ENCODE data around the gene NAA35.
"Not testable (repeated sequence)": the region's sequence is repeated elsewhere in the genome, so short reads cannot be mapped to it uniquely, and the experiment has no call there.

Gene NAA35

GRCh38 chr9:86022687-86023266, 81.8 kb downstream of the NAA35 start:
- no peak for DNase-seq (ENCODE audit: low read depth in 2 of 2, low spot score in 1 of 2)

GRCh38 chr9:86027767-86028166, 86.8 kb downstream of the NAA35 start:
- DNase-seq (ENCODE audit: low read depth in 2 of 2, low spot score in 1 of 2): no peak

- DNase-seq (ENCODE audit: low read depth in 2 of 2, low spot score in 1 of 2): no peak
These were observed 94.2 kb downstream of the NAA35 start for GRCh38 chr9:86034863-86035734.

- no peak for DNase-seq (ENCODE audit: low read depth in 2 of 2, low spot score in 1 of 2)
These were observed 95.0 kb downstream of the NAA35 start for GRCh38 chr9:86035827-86036440.

DNA sequence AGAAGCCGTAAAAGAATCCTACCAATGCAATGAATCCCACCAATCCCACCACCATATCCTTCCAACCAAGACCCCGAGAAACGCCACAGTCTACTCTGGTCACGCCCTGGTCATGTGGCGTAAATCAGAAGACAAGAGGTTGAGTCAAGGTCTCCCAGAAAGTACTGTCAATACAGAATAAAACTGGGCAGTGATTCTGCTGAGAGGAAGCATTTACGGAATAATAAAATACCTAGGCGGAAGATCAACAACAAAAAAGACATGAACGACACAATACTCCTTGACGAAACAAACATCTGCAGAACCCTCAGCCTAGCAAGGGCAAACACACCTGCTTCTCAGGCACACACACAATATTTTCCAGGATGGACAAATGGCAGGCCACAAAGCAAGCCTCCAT, 95.6 kb downstream of the NAA35 start:
- no peak for DNase-seq (ENCODE audit: low read depth in 2 of 2, low spot score in 1 of 2)

DNA sequence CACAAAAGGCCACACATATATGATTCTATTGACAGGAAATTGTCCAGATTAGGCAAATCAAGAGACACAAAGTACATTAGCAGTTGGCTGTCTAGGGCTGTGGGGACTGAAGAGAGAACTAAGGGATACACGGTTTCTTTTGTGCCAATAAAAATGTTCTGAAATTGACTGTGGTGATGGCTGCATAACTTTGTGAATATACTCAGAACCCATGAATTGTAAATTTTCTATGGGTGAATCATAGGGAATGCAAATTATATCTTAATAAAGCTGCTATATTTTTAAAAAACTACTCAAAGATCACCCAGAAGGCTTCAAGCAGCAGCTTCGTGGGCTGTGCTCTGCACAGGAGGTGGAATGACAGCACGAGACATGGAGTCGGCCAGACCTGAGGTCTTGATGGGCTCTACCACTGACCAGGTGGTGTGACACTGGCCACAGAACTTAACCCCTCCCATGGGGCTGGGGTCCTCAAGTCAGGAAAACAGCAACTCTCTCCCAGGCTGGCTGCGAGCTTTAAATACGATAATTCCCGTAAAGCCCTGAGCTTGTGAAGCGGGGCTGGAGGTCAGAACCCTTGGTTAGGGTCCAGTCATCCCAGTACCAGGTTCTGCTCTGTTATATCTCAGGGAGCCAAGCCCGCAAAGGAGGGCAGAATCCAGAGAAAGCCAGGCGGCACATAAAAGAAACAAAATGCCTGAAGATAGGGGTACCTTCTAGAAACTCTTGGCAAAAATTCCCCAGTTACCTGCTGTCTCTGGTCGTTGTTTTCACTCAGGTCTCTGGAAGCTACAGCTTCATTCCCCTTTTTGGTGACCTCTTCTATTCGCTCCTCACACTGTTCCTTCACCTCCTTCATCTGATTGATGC, 99.3 kb downstream of the NAA35 start:
- no peak for DNase-seq (ENCODE audit: low read depth in 2 of 2, low spot score in 1 of 2)

DNA sequence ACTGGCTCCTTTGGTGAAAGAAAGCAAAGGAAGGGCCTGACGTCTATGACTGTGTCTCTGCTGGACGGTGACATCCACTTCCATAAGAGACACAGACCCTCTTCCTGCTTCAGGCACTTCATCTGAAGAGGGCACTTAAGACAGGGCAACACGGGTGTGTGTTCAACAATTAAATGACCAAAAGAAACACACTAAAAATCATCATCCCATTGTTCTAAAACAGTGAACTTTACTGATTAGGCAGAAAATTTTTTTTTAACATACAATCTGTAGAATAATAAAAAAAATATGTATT, 99.9 kb downstream of the NAA35 start:
- DNase-seq (ENCODE audit: low read depth in 2 of 2, low spot score in 1 of 2): no peak

GRCh38 chr9:86041311-86041741, 100.4 kb downstream of the NAA35 start:
- DNase-seq (ENCODE audit: low read depth in 2 of 2, low spot score in 1 of 2): no peak

DNA sequence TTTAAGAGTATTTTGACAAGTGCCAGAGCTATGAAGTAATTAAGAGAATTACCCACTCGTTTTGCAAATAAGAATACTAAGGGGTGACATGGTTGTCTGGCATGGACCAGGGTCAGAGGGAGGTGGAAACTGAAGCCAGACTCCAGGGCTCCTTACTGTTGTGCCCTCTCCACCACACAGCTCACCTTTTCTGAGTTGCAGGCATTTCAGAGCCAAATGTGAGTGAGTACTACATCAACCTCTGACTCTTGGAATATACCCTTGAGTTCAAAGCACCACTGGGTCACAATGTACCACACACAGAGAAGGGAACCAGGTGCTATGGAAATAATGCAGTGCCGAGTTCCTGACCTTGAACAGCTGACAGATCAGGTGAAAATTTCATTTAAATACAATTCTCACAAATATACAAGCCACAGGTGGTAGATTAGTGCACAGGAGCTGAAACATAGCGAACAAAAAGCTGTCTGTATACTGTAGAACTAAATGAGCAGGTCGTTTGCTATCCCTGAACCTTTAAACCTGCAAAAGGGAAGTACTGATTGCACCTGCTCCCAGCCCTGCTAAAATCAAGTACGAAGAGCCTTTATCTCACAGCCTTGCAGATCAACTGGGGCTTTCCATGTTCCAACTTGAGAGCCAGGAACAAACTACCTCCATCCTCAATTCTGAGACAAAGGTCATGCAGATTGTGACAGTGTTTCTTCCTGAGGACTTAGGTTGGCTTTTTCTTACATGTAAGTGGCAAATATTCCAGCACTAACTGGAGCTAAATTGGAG, 101.4 kb downstream of the NAA35 start:
- no peak for DNase-seq (ENCODE audit: low read depth in 2 of 2, low spot score in 1 of 2)

DNA sequence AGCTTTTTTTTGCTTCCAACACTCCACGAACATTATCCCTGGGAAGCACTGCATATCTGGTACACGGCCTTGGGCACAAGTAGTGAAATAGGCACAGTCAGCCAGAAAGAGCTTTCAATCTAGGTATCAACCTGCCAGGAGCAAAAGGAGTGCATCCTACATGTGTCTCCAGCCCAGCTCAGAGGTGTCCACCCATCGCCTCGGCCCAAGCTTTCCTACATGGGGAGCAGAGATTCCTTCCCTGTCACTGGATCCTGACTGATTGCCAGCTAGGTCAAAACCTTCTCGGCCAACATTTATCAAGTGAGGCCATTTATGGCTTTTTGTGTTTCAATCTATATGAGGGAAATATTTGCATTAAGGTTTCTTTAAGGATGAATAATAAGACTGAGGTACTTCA, 102.6 kb downstream of the NAA35 start:
- no peak for DNase-seq (ENCODE audit: low read depth in 2 of 2, low spot score in 1 of 2)

GRCh38 chr9:86043999-86044398, 103.1 kb downstream of the NAA35 start:
- no peak for DNase-seq (ENCODE audit: low read depth in 2 of 2, low spot score in 1 of 2)

GRCh38 chr9:86045654-86046053, 104.7 kb downstream of the NAA35 start:
- DNase-seq (ENCODE audit: low read depth in 2 of 2, low spot score in 1 of 2): no peak

- no peak for DNase-seq (ENCODE audit: low read depth in 2 of 2, low spot score in 1 of 2)
These were observed 105.2 kb downstream of the NAA35 start for GRCh38 chr9:86046071-86046636.

DNA sequence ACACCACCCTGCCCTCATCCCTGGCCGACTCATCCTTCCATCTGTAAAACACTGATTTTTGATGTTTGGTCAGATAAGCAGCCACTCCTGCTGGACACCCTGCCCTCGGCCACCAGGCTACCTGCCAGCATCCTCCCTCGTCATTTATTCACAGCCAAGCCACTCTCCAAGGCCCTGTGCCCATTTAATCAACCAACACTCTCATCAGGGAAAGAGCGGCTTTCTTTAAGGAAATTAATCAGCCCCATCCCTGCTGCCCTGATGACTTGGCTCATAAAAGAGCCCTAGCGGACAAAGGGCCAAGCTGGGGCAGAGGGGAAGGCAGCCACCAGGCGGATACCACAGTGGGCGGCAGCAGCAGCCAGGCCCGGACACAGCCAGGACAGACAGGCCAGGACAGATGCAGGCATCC, 106.0 kb downstream of the NAA35 start:
- DNase-seq (ENCODE audit: low read depth in 2 of 2, low spot score in 1 of 2): no peak

DNA sequence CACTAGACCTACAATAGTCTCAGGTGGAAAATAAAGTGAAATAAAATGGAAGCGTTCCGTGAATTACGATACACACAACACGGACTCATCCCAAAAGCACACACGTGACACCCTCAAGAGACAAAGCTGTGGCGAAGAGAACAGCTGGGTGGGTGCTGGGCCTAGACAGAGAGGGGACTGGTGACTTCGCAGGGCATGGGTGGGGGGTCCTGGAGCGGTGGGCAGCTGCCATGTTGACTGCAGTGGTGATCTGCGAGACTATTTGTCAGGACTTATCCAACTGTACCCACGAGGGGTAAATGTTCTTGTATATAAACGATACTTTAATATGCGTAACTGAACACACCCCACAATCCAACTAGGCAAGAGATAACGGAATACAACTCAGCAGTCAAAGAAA, 106.4 kb downstream of the NAA35 start:
- DNase-seq (ENCODE audit: low read depth in 2 of 2, low spot score in 1 of 2): no peak

DNA sequence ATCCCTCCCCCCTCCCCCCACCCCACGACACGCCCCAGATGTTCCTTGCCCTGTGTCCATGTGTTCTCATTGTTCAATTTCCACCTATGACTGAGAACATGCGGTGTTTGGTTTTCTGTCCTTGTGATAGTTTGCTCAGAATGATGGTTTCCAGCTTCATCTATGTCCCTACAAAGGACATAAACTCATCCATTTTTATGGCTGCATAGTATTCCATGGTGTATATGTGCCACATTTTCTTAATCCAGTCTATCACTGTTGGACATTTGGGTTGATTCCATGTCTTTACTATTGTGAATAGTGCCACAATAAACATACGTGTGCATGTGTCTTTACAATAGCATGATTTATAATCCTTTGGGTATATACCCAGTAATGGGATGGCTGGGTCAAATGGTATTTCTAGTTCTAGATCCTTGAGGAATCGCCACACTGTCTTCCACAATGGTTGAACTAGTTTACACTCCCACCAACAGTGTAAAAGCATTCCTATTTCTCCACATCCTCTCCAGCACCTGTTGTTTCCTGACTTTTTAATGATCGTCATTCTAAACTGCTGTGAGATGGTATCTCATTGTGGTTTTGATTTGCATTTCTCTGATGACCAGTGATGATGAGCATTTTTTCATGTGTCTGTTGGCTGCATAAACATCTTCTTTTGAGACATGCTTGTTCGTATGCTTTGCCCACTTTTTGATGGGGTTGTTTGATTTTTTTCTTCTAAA, 107.2 kb downstream of the NAA35 start:
- not testable (repeated sequence) for DNase-seq (ENCODE audit: low read depth in 2 of 2, low spot score in 1 of 2)

- DNase-seq (ENCODE audit: low read depth in 2 of 2, low spot score in 1 of 2): no peak
These were observed 111.9 kb downstream of the NAA35 start for GRCh38 chr9:86052556-86053468.

DNA sequence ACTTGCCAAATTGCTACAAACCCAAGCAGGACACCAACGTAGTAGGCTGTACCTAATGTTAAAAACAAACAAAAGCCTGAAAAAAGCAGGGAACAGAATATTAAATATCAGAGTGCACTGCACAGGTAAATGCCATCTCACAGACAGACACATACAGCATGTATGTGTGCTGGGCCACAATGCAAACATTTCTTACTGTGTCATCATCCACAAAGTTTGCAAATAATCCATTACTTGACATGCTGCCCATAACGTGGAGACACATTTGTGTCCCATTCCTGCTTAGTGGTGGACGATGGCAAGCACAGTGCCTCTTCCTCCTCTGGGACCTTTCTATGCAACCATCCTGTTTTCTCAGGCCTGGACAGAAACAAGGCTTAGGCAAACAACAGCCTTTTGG, 113.7 kb downstream of the NAA35 start:
- DNase-seq (ENCODE audit: low read depth in 2 of 2, low spot score in 1 of 2): no peak

GRCh38 chr9:86057491-86057890, 116.5 kb downstream of the NAA35 start:
- no peak for DNase-seq (ENCODE audit: low read depth in 2 of 2, low spot score in 1 of 2)

Data from stimulated activated CD8-positive, alpha-beta memory T cell treated with anti-CD3 and anti-CD28 coated beads, Interleukin-4, amount 100 ng/mL, for 1 hour (primary cell).